GM12874 (cell line): ENCODE data around the gene DGCR8.

Experiments used
- CTCF ChIP-seq: IDR thresholded peaks from 2 replicates; pipeline ENCODE4 v1.5.1; 2011; ENCODE audit warnings: low read depth, mild to moderate bottlenecking, control low read depth, low read length, moderate library complexity; ENCODE audit not compliant: insufficient read depth

The DGCR8 gene

GRCh38 chr22:20137671-20138416, 57.8 kb downstream of the DGCR8 start:
- TF ChIP-seq CTCF = no peak

GRCh38 chr22:20138417-20138738, 58.3 kb downstream of the DGCR8 start:
- TF ChIP-seq CTCF = no peak

GRCh38 chr22:20138868-20139267, 58.8 kb downstream of the DGCR8 start:
- TF ChIP-seq CTCF = no peak

GRCh38 chr22:20139391-20140106, 59.5 kb downstream of the DGCR8 start:
- TF ChIP-seq CTCF = no peak

GRCh38 chr22:20140107-20140445, 60.0 kb downstream of the DGCR8 start:
- TF ChIP-seq CTCF = no peak

GRCh38 chr22:20140521-20140964, 60.5 kb downstream of the DGCR8 start:
- TF ChIP-seq CTCF = no peak

- TF ChIP-seq CTCF = no peak
These were observed 61.4 kb downstream of the DGCR8 start for GRCh38 chr22:20141186-20142077.
